Rectal smooth muscle tissue (tissue), 1 donor: Measurements from ENCODE around the gene GLB1L2.
"Not testable (repeated sequence)": the region's sequence is repeated elsewhere in the genome, so short reads cannot be mapped to it uniquely, and the experiment has no call there.

ENCODE experiments used
- H3K27ac ChIP-seq: one replicate; pipeline ENCODE4 v1.7.0; 2013; ENCODE audit warnings: low read depth, low read length, inconsistent platforms
- H3K27me3 ChIP-seq: one replicate; pipeline ENCODE4 v1.7.0; 2013; ENCODE audit warnings: low read length; ENCODE audit not compliant: control insufficient read depth, insufficient read depth
- H3K36me3 ChIP-seq: one replicate; pipeline ENCODE4 v1.7.0; 2013; ENCODE audit warnings: low read length; ENCODE audit not compliant: control insufficient read depth, insufficient read depth
- H3K4me1 ChIP-seq: one replicate; pipeline ENCODE4 v1.7.0; 2013; ENCODE audit warnings: low read length; ENCODE audit not compliant: control insufficient read depth, insufficient read depth
- H3K4me3 ChIP-seq: one replicate; pipeline ENCODE4 v1.7.0; 2013; ENCODE audit warnings: low read length
- H3K9ac ChIP-seq: one replicate; pipeline ENCODE4 v1.7.0; 2013; ENCODE audit warnings: low read length

GLB1L2 gene

GRCh38 chr11:134293119-134294113 is 38.4 kb upstream of the GLB1L2 start:
- H3K27me3 ChIP-seq: no peaks in the 10 kb centered on the region
- no peaks in the 10 kb centered on the region for H3K4me1 ChIP-seq
- no peak overlapping the region for H3K4me3 ChIP-seq
- no peak overlapping the region for H3K27ac ChIP-seq
- no peak overlapping the region for H3K9ac ChIP-seq
- H3K36me3 ChIP-seq: no peaks in the 10 kb centered on the region

- Histone ChIP-seq H3K27me3 (no peaks in the 10 kb centered on the region), H3K27ac (no peak overlapping the region), H3K9ac (no peak overlapping the region), H3K36me3 (no peaks in the 10 kb centered on the region), H3K4me1 (no peaks in the 10 kb centered on the region), H3K4me3 (no peak overlapping the region)
Measured at GRCh38 chr11:134294664-134295063, 37.1 kb upstream of the GLB1L2 start.

- H3K27ac ChIP-seq: no peak overlapping the region
- no peaks in the 10 kb centered on the region for H3K4me1 ChIP-seq
- H3K27me3 ChIP-seq: no peaks in the 10 kb centered on the region
- H3K4me3 ChIP-seq: no peak overlapping the region
- H3K36me3 ChIP-seq: no peaks in the 10 kb centered on the region
- H3K9ac ChIP-seq: no peak overlapping the region
Measured at GRCh38 chr11:134312223-134312622, 19.6 kb upstream of the GLB1L2 start.

- Histone ChIP-seq H3K9ac (no peak overlapping the region), H3K27me3 (no peaks in the 10 kb centered on the region), H3K4me1 (no peaks in the 10 kb centered on the region), H3K4me3 (no peak overlapping the region), H3K27ac (no peak overlapping the region), H3K36me3 (no peaks in the 10 kb centered on the region)
Measured at GRCh38 chr11:134312807-134313206, 19.0 kb upstream of the GLB1L2 start.

DNA sequence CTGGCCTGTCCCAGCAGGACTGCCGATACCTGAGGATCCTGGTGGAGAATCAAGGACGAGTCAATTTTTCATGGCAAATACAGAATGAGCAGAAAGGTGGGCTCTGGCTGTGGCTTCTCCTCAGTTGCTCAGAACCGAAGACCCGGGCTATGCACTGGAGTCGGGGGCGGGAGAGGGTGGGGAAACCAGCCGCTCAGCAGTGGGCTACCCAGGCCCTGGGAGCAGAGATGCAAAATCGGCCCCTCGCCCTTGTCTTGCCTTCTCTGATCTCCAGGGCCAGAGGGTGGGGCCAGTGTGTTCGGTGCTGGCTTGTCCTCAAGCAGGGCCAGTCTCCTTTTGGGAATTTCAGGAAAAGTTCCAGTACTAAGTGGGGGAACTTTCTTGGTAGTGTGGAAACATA is 18.4 kb upstream of the GLB1L2 start:
- H3K36me3 ChIP-seq: no peaks in the 10 kb centered on the region
- no peaks in the 10 kb centered on the region for H3K27me3 ChIP-seq
- no peaks in the 10 kb centered on the region for H3K4me1 ChIP-seq
- H3K9ac ChIP-seq: no peak overlapping the region
- no peak overlapping the region for H3K27ac ChIP-seq
- H3K4me3 ChIP-seq: no peak overlapping the region

GRCh38 chr11:134313821-134314607 is 17.8 kb upstream of the GLB1L2 start:
- Histone ChIP-seq H3K27ac (no peak overlapping the region), H3K27me3 (no peaks in the 10 kb centered on the region), H3K36me3 (no peaks in the 10 kb centered on the region), H3K4me3 (no peak overlapping the region), H3K4me1 (no peaks in the 10 kb centered on the region), H3K9ac (no peak overlapping the region)

GRCh38 chr11:134317103-134317502 is 14.7 kb upstream of the GLB1L2 start:
- H3K27ac ChIP-seq: no peak overlapping the region
- no peak overlapping the region for H3K4me3 ChIP-seq
- H3K4me1 ChIP-seq: no peaks in the 10 kb centered on the region
- no peaks in the 10 kb centered on the region for H3K27me3 ChIP-seq
- no peaks in the 10 kb centered on the region for H3K36me3 ChIP-seq
- no peak overlapping the region for H3K9ac ChIP-seq

DNA sequence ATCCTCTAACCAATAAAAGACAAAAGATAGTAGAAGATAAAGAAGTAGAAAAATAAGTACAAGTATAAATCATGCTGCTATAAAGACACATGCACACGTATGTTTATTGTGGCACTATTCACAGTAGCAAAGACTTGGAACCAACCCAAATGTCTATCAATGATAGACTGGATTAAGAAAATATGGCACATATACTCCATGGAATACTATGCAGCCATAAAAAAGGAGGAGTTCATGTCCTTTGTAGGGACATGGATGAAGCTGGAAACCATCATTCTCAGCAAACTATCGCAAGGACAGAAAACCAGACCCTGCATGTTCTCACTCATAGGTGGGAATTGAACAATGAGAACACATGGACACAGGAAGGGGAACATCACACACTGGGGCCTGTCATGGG is 10.4 kb upstream of the GLB1L2 start:
- not testable (repeated sequence) for H3K4me3 ChIP-seq, H3K27me3 ChIP-seq, H3K36me3 ChIP-seq, H3K27ac ChIP-seq, H3K4me1 ChIP-seq, H3K9ac ChIP-seq

DNA sequence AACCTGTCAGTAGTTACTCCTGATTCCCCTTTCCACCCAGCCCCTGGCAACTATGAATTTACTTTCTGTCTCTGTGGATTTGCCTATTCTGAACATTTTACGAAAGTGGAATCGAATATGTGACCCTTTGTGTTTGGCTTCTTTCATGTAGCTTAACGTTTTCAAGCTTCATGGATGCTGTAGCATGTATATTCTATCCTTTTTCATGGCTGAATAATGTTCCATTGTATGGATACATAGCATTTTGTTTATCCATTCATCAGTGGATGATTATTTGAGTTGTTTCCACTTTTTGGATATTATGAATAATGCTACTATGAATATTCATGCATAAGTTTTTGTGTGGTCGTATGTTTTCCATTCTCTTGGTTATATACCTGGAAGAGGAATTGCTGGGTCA is 9.2 kb upstream of the GLB1L2 start:
- Histone ChIP-seq H3K4me3 (no peak overlapping the region), H3K36me3 (no peaks in the 10 kb centered on the region), H3K27ac (no peak overlapping the region), H3K27me3 (no peaks in the 10 kb centered on the region), H3K9ac (no peak overlapping the region), H3K4me1 (no peaks in the 10 kb centered on the region)

DNA sequence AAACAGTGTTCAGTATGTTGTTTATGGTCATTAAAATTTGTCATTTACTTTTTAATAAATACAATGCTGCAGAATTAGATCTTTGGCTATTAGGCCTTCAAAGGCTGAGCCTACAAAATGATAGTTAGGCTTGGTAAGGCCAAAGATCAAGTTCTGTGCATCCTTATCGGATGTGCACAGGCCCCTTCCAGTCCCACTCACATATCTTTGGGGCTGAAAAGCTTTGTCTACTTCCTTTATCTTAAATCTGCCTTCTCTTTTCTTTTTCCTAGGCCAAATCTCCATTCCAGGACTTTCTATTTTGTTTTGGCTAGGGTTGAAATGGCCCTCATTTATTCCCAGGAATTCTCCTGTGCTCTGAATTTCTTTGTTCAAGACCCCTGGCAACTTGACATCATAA is 3.4 kb upstream of the GLB1L2 start:
- Histone ChIP-seq H3K4me1 (peaks cover 5% of the 10 kb centered on the region), H3K4me3 (no peak overlapping the region), H3K36me3 (no peaks in the 10 kb centered on the region), H3K27me3 (no peaks in the 10 kb centered on the region), H3K27ac (no peak overlapping the region), H3K9ac (no peak overlapping the region)

- H3K4me3 ChIP-seq: peak overlapping the region; percentile 53
- peak overlapping the region; percentile 53 for H3K27ac ChIP-seq
- peaks cover 5% of the 10 kb centered on the region for H3K4me1 ChIP-seq
- no peaks in the 10 kb centered on the region for H3K36me3 ChIP-seq
- no peak overlapping the region for H3K9ac ChIP-seq
- no peaks in the 10 kb centered on the region for H3K27me3 ChIP-seq
Measured at GRCh38 chr11:134330611-134331353, 1.0 kb upstream of the GLB1L2 start.

DNA sequence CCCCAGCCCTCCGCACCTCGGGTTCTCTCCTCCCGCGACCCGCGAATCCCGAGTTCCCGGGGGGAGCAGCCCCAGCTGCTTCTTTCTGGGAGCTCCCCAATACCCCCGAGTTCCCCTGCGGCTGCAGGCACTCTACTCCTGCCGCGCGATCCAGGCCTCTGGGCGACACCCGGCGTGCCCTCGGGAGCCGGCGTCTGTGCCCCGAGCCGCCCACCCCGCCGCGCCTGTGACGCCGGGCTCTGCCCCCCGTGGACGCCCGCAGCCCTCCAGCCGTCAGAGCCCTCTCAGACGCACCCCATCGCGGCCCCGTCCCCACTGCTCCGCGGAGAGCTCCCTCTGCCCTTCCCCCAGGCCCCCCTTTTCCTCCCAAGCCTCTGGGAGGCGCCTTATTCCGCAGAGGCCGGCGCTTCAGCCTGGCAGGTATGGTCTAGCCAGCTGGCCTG is 422 bp downstream of the GLB1L2 start:
- Histone ChIP-seq H3K36me3 (no peaks in the 10 kb centered on the region), H3K27me3 (no peaks in the 10 kb centered on the region), H3K27ac (no peak overlapping the region), H3K4me1 (peaks cover 5% of the 10 kb centered on the region), H3K4me3 (peak overlapping the region; percentile 69), H3K9ac (no peak overlapping the region)
